Osteocyte (in vitro differentiated cells): ENCODE results near the gene SERHL2. TPM values are rescaled to one million over a fixed set of nuclear protein-coding genes. Genes with fewer than 3 reads are reported as not detected.
A peak's percentile ranks its signal among the peaks of the same experiment; 100 is the strongest.

Source experiments
- DNase-seq: peaks from one replicate; pipeline ENCODE4 v3.0.0; 2021; ENCODE audit warnings: mixed read lengths; ENCODE audit not compliant: unreplicated experiment; ENCODE audit errors: extremely low spot score
- H3K27ac Mint-ChIP-seq: one replicate; pipeline ENCODE4 v1.8.0; 2021; ENCODE audit warnings: mild to moderate bottlenecking, mixed read lengths; ENCODE audit not compliant: unreplicated experiment
- H3K27me3 Mint-ChIP-seq: one replicate; pipeline ENCODE4 v1.8.0; 2021; ENCODE audit warnings: mixed read lengths; ENCODE audit not compliant: unreplicated experiment
- H3K36me3 Mint-ChIP-seq: one replicate; pipeline ENCODE4 v1.8.0; 2021; ENCODE audit warnings: mixed read lengths; ENCODE audit not compliant: unreplicated experiment
- H3K4me1 Mint-ChIP-seq: one replicate; pipeline ENCODE4 v1.8.0; 2021; ENCODE audit warnings: mixed read lengths; ENCODE audit not compliant: unreplicated experiment
- H3K4me3 Mint-ChIP-seq: one replicate; pipeline ENCODE4 v1.8.0; 2021; ENCODE audit warnings: mild to moderate bottlenecking, moderate library complexity, mixed read lengths; ENCODE audit not compliant: unreplicated experiment
- H3K9me3 Mint-ChIP-seq: one replicate; pipeline ENCODE4 v1.8.0; 2021; ENCODE audit warnings: mixed read lengths; ENCODE audit not compliant: unreplicated experiment
- CTCF ChIP-seq: fragments of 200-600 bp; sonication (generic); IDR thresholded peaks from 2 replicates; pipeline ENCODE4 v1.5.0; 2021; ENCODE audit warnings: antibody characterized with exemption, mild to moderate bottlenecking, moderate library complexity
- total RNA-seq: library from RNA; stranded (reverse); gene quantifications from 2 replicates; pipeline ENCODE4 v1.2.1, GENCODE V29; 2021

SERHL2 gene
- total RNA-seq, 1 donor from 2014 or later = 1.3 TPM

GRCh38 chr22:42621505-42622002, 67.8 kb downstream of the SERHL2 start:
- TF ChIP-seq CTCF = peak; percentile 92
- Mint-ChIP-seq H3K36me3 (peaks cover 17% of the 10 kb centered on the region), H3K4me1 (peaks cover 63% of the 10 kb centered on the region), H3K27me3 (no peaks in the 10 kb centered on the region), H3K27ac (peak overlapping the region; percentile 91), H3K4me3 (peak overlapping the region; percentile 33), H3K9me3 (no peaks in the 10 kb centered on the region)
- DNase-seq = peak; percentile 93

DNA sequence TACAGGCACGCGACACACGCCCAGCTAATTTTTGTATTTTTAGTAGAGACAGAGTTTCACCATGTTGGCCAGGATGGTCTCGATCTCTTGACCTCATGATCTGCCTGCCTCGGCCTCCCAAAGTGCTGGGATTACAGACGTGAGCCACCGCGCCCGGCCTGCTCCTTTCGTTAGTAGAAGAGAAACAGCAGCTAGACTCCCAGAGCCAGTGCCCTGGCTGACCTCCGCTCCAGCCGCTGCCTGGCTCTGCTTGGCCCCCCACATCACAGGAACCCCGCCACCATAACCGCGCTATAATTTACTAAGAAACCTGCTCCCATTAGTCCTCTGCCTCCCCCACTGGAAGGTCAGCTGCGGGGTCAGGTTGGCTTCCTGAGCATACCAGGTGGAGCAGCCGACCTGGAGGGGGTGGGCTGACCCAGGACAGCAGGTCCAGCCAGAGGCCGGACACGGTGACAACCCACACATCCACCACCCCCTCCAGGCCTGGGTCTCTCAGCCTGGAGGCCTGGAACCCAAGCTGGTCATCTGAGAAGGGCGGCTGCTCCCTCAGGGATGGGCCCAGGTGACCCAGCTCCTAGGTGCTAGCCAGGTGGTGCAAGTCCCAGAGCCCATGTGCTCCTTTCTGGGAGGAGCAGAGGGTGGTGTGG, 68.4 kb downstream of the SERHL2 start:
- DNase-seq = no peak
- Mint-ChIP-seq H3K9me3 (no peaks in the 10 kb centered on the region), H3K27ac (peak overlapping the region; percentile 91), H3K27me3 (no peaks in the 10 kb centered on the region), H3K4me1 (peaks cover 59% of the 10 kb centered on the region), H3K4me3 (no peak overlapping the region), H3K36me3 (peaks cover 19% of the 10 kb centered on the region)
- no peak for TF ChIP-seq CTCF

DNA sequence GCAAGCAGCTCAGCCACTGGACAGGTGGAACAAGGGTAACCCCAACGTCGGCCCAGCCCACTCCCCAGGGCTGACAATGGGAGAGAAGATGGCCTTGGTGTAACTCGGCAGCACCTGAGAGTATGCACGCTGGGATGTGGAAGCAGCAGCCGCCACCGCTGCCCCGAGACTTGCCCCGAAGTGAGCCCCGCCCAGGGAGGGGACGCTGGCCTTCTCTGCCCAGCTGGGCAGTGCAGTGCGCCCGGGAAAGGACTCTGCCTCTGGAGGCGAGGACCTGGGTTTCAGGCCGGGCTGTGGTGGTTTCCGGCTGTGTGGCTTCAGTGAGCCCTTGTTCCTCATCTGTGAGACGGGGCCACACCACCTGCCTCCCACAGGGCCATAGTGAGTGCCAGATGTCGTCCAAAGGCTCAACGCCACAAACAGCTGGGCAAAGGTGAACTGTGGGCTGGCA, 69.6 kb downstream of the SERHL2 start:
- H3K27ac Mint-ChIP-seq = peak overlapping the region; percentile 81
- DNase-seq = no peak
- H3K9me3 Mint-ChIP-seq = no peaks in the 10 kb centered on the region
- no peak overlapping the region for H3K4me3 Mint-ChIP-seq
- H3K27me3 Mint-ChIP-seq = no peaks in the 10 kb centered on the region
- H3K4me1 Mint-ChIP-seq = peaks cover 49% of the 10 kb centered on the region
- TF ChIP-seq CTCF = no peak
- H3K36me3 Mint-ChIP-seq = peaks cover 22% of the 10 kb centered on the region

Other genes starting within 250 kb of the SERHL2 start
- not detected in 2 replicates for gene NFAM1, start 121.6 kb upstream of the SERHL2 start, total RNA-seq
- gene RRP7A, start 34.2 kb upstream of the SERHL2 start, total RNA-seq = 38.6 and 40.4 TPM in 2 replicates
- gene POLDIP3, start 60.9 kb downstream of the SERHL2 start, total RNA-seq = 77.8 and 77.9 TPM in 2 replicates
- 0.47 and 1.3 TPM in 2 replicates for gene ATP5MGL, start 86.6 kb downstream of the SERHL2 start, total RNA-seq
- gene CYB5R3, start 95.4 kb downstream of the SERHL2 start, total RNA-seq = 408 and 430 TPM in 2 replicates
- gene A4GALT, start 166.9 kb downstream of the SERHL2 start, total RNA-seq = 29.9 and 32.8 TPM in 2 replicates